Mesenteric fat pad (tissue), 1 donor: ENCODE results near the gene HEPHL1. TPM values are rescaled to one million over a fixed set of nuclear protein-coding genes. Genes with fewer than 3 reads are reported as not detected.

Experiments
- DNase-seq: peaks from one replicate; pipeline ENCODE4 v3.0.0-alpha.2; 2020; ENCODE audit warnings: low spot score
- total RNA-seq: library from RNA; stranded (reverse); fragmentation: NEBNext Ultra II Directional; extraction: Animal tissue kit (Norgen Biotek cat#: 25700); gene quantifications from one replicate; pipeline ENCODE4 v1.2.1, GENCODE V29; 2021
- donor health status: DM: yes; HTN: yes; CAD: no.

The HEPHL1 gene
- total RNA-seq, 1 donor from 2014 or later: not detected

DNA sequence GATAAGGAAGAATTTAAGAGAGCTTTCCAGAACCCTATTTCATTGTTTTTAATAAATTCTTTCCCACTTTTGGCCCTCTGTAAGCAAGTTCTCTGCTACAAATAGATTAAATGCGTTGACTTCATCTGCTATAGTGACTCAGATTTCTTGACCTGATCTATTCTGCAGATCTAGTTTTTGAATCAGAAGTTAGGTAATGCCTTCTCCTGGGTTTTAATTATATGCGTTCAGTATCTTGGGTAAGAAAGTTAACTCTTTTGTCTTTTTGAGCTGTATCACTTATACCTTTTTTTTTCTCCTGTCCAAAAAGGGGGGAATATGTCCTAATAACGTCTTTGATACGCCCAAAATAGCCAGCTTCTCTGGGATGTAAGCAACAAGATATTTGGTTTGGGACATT is 2.4 kb upstream of the HEPHL1 start:
- no peak for DNase-seq

DNA sequence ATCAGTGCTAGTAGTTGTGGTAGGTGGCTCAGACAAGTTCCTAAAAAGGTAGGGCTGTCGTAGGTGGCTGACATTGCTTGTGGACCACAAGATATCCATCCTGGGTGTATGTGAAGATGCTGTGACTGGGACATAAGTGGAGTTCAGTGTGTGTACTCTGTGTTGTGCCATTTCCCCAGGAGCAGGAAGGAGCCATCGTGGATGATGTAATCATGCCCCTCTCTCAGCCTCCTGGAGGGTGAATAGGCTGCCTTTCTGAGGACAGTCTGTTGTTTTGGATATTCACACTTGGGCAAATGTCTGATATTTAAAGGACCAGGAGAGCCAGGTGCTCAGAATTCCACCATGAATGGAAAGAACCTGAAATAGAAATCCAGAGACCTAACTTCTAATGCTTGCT is 2.7 kb downstream of the HEPHL1 start:
- DNase-seq: no peak

DNA sequence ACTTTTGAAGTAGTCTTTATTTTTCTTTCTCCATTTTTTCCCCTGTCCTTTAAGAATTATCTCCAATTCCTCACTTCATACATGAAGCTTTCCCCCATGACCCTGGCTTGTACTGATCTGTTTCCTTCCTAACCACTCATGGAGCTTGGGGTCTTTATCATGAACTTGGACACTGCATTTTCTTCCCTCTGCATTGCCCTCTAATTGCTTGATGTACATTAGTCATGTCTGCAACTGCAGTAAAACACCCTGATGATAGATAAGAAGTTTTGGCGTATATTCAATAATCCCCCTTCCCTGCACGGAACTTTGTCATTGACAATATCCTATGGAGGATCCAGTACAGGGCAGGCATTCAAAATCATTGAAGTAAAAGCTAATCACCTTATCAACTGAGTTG is 3.4 kb downstream of the HEPHL1 start:
- DNase-seq: no peak

GRCh38 chr11:94025690-94026394 is 4.7 kb downstream of the HEPHL1 start:
- no peak for DNase-seq

DNA sequence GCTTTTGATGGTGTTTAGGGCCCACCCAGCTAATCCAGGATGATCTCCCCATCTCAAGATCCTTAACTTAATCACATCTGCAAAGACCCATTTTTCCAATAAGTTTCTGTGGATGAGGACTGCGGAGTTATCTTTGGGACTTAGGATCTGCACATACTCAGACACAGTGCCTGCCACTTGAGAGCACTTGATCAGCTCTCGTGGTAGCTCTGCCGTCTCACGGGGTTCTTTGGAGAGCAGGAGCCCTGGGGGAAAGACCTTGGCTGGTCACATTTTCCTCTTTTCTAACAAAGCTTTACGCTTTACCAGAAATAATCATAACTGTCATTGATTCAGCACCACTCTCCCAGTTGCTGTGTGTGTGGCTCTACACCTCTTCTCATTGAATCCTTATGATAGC is 6.1 kb downstream of the HEPHL1 start:
- no peak for DNase-seq

- no peak for DNase-seq
Observed at GRCh38 chr11:94028436-94028835, 7.3 kb downstream of the HEPHL1 start.

DNA sequence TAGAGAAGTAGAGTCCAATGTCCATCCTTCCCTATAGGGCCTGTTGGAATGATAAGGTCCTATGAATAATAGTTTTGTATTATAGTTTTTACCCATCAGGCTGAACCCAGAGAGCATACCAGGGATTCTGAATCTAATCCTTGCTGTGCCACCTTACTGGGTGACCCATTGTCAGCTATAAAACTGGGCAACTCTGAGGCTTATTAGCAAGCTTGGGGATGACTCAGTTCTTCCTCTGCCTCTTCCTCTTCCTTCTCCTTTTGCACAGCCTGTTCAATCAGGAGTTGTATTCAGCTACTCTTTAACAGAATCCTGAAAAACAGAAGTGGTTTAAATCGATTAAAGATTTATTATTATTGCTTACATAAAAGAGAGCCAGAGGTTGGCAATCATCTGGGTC is 8.9 kb downstream of the HEPHL1 start:
- no peak for DNase-seq

DNA sequence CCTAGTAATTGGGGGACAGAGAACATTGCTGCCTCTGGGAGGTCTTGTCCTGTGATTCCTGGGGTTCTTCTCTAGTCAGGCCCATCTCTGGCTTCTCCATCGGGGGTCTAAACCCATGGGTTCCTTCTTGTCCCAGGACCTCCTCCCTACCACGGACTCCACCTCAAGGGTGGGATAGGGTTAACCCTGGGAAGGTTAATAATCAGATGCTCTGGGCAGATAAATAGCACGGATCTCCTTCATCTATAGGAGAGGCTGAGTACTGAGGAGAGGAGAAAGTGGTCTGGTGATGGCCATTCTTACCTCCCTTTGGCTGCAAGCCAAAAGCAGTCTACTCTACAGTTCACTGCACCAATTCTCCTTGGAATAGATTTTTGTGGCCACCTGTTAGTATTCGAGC is 10.5 kb downstream of the HEPHL1 start:
- no peak for DNase-seq

GRCh38 chr11:94032066-94032465 is 10.9 kb downstream of the HEPHL1 start:
- no peak for DNase-seq

GRCh38 chr11:94032725-94033124 is 11.6 kb downstream of the HEPHL1 start:
- DNase-seq: no peak

- DNase-seq: no peak
Observed at GRCh38 chr11:94034207-94034606, 13.1 kb downstream of the HEPHL1 start.

- no peak for DNase-seq
Observed at GRCh38 chr11:94036096-94036495, 14.9 kb downstream of the HEPHL1 start.

- DNase-seq: no peak
Observed at GRCh38 chr11:94043241-94043640, 22.1 kb downstream of the HEPHL1 start.

DNA sequence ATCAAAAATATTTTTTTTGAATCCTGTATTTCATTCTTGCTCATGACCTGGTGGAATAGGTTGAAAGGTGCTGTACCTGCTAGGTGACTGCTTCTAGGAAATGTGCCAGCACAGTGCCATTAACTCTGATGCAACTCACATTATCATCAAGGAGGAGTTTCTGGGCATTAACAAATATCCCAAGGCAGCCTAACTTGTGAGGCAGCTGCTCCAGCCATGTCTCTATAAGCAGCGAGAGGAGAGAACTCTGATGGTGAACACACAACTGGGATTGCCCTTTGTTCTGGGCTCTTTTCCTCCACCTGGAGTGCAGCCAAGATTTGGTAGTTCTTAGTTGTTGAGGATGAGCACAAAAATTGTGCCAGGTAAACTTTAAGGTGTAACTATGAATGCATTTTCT is 25.6 kb downstream of the HEPHL1 start:
- no peak for DNase-seq

DNA sequence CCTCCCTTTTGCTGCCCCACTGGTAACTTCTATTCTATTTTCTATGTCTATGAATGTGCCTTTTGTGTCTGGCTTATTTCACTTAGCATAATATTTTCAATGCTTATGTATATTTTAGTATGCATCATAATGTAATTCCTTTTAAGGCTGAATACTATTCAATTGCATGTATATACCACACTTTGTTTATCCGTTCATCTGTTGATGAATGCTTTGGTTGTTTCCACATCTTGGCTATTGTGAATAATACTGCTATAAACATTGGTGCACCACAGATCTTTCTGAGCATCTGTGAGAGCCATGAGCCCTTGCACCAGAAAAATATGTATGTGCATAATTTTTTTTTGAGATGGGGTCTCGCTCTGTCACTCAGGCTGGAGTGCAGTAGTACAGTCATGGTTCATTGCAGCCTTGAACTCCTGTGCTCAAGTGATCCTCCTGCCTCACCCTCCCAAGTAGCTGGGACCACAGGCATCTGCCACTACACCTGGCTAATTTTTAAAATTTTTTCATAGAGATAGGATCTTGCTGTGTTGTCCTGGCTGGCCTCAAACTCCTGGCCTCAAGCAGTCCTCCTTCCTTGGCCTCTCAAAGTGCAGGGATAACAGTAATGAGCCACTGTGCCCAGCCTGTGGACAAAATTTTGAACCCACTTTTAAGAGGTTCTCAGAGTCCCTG is 27.0 kb downstream of the HEPHL1 start:
- DNase-seq: no peak

GRCh38 chr11:94049351-94049750 is 28.2 kb downstream of the HEPHL1 start:
- no peak for DNase-seq

GRCh38 chr11:94058630-94059029 is 37.5 kb downstream of the HEPHL1 start:
- no peak for DNase-seq

DNA sequence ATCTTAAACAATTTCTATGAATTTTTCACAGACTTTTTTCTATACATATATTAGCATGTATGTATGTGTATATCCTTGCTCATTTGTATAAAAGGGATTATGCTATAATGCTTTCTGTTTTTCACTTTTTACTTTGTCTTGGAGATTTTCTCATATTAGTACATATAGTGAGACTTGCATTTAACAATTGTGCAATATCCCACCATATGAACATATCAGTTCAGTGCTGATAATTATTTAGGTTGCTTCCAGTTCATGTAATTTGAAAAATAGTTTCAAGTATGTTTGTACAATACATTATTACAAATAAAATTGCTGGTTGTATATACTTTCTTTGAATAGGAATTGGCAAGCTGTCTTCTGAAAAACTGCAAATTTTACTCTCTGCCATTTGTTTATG is 37.9 kb downstream of the HEPHL1 start:
- DNase-seq: no peak

DNA sequence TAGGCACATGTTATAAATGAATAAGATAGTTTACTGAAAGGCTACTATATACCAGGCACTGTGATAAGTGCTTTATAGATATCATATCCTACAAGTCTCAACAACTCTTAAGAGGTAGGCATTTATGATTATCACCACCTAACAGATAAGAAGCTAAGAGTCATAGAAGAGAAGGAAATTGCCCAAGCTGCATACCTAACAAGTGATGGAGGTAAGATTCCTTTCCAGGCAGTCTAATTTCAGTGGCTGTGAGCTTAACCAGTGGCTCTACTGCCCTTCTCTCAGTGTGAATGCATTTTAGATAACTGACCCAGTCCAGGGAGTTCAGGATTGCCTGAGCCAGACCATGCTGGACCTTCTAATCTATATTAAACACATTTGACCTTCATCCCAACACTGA is 39.2 kb downstream of the HEPHL1 start:
- no peak for DNase-seq

GRCh38 chr11:94062360-94062759 is 41.2 kb downstream of the HEPHL1 start:
- no peak for DNase-seq

- DNase-seq: no peak
Observed at GRCh38 chr11:94066901-94067429, 45.8 kb downstream of the HEPHL1 start.

GRCh38 chr11:94068764-94069163 is 47.6 kb downstream of the HEPHL1 start:
- no peak for DNase-seq
